HG02763 (cell line): ENCODE results near the gene ING3.

Experiments
- ATAC-seq: cut with Tn5 transposase; IDR thresholded peaks from one replicate; pipeline ENCODE4 v1.9.1; 2021; ENCODE audit warnings: mild to moderate bottlenecking, moderate library complexity; ENCODE audit not compliant: unreplicated experiment

Gene ING3

GRCh38 chr7:121023683-121024511 lies 73.3 kb downstream of the ING3 start:
- ATAC-seq = no peak

DNA sequence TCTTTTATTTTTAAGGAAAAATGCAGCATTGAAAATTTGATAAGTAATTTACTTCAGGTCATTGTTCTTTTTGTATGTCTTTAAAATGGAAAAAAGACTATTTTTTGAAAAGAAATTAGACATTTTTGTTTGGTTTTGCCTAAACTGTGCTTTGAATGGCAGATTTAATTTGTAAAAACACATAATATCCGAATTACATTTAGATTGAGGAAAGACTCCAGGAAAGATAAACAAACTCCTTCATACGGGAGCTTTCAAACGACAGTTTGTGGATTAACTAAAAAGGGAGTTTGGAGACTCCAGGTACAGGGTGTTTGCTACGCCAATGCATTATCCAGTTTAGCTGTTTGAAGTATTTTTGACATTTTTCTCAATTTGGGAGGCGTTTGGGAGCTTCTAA lies 74.0 kb downstream of the ING3 start:
- ATAC-seq = no peak

DNA sequence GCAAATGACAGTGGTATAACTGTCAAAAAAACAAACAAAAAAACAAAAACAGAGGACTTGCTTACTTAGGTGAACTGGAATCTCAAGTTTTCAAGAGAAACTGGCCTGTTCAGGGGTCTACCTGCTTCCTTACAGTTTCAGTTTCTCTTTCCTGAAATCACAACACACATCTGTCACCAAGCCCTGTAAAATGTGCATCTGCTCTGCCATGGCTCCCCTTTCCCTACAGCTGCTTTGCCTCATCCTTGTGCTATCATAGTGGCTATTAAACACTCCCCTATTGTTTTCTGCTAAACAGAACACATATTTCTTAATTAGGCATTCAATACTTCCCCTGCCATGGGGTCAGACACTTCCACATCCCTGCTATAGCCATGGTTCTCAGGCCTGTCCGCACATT lies 75.6 kb downstream of the ING3 start:
- no peak for ATAC-seq

DNA sequence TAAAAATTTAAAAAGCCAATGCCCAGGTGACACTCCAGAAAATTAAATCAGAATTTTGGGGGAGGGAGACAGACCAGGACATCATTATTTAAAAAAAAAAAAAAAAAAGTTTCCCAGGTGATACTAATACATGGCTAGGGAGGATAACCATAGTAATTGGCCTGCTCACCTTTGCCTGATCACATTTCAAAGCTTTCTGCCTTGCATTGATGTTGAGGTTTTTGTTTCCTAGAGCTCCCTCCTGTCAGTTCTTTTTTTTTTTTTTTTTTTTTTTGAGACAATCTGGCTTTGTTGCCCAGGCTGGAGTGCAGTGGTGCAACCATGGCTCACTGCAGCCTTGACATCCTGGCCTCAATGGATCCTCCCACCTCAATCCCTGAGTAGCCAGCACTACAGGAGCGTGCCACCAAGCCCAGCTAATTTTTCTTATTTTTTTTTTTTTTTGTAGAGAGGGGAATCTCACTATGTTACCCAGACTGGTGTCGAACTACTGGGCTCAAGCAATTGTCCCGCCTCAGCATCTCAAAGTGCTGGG lies 76.1 kb downstream of the ING3 start:
- ATAC-seq = no peak
